ENCODE results near the gene CACNA1G.
A peak's percentile ranks its signal among the peaks of the same experiment; 100 is the strongest.

Gene CACNA1G

GRCh38 chr17:50629902-50630301 lies 69.4 kb downstream of the CACNA1G start:
- DNase-seq (ENCODE audit: extremely low read depth in 1 of 2, low read depth in 1 of 2), result no peak

- peak in 1 of 2 donors; percentile 46 for DNase-seq (ENCODE audit: extremely low read depth in 1 of 2, low read depth in 1 of 2)
Measured at GRCh38 chr17:50630524-50631194, 70.1 kb downstream of the CACNA1G start.

- no peak for DNase-seq (ENCODE audit: extremely low read depth in 1 of 2, low read depth in 1 of 2)
Measured at GRCh38 chr17:50631195-50631907, 70.8 kb downstream of the CACNA1G start.

- DNase-seq (ENCODE audit: extremely low read depth in 1 of 2, low read depth in 1 of 2), result no peak
Measured at GRCh38 chr17:50631908-50632571, 71.5 kb downstream of the CACNA1G start.

- no peak for DNase-seq (ENCODE audit: extremely low read depth in 1 of 2, low read depth in 1 of 2)
Measured at GRCh38 chr17:50632637-50633036, 72.1 kb downstream of the CACNA1G start.

GRCh38 chr17:50633683-50634082 lies 73.2 kb downstream of the CACNA1G start:
- no peak for DNase-seq (ENCODE audit: extremely low read depth in 1 of 2, low read depth in 1 of 2)

- DNase-seq (ENCODE audit: extremely low read depth in 1 of 2, low read depth in 1 of 2), result no peak
Measured at GRCh38 chr17:50634224-50634914, 73.9 kb downstream of the CACNA1G start, which contains the start of gene ABCC3. Gene ABCC3, plus strand, starts transcription at chr17:50634881. Its CDS starts 56 bp downstream, at chr17:50634937.

- DNase-seq (ENCODE audit: extremely low read depth in 1 of 2, low read depth in 1 of 2), result no peak
Measured at GRCh38 chr17:50634915-50635731, 74.6 kb downstream of the CACNA1G start.

GRCh38 chr17:50635732-50635981 lies 75.1 kb downstream of the CACNA1G start:
- no peak for DNase-seq (ENCODE audit: extremely low read depth in 1 of 2, low read depth in 1 of 2)

GRCh38 chr17:50635982-50636803 lies 75.7 kb downstream of the CACNA1G start:
- DNase-seq (ENCODE audit: extremely low read depth in 1 of 2, low read depth in 1 of 2), result no peak

- DNase-seq (ENCODE audit: extremely low read depth in 1 of 2, low read depth in 1 of 2), result no peak
Measured at GRCh38 chr17:50636804-50637195, 76.3 kb downstream of the CACNA1G start.

GRCh38 chr17:50637829-50638605 lies 77.5 kb downstream of the CACNA1G start:
- DNase-seq (ENCODE audit: extremely low read depth in 1 of 2, low read depth in 1 of 2), result no peak

- DNase-seq (ENCODE audit: extremely low read depth in 1 of 2, low read depth in 1 of 2), result no peak
Measured at GRCh38 chr17:50638606-50638965, 78.1 kb downstream of the CACNA1G start.

- no peak for DNase-seq (ENCODE audit: extremely low read depth in 1 of 2, low read depth in 1 of 2)
Measured at GRCh38 chr17:50638966-50639713, 78.6 kb downstream of the CACNA1G start.

GRCh38 chr17:50640686-50641351 lies 80.3 kb downstream of the CACNA1G start:
- DNase-seq (ENCODE audit: extremely low read depth in 1 of 2, low read depth in 1 of 2), result no peak

- no peak for DNase-seq (ENCODE audit: extremely low read depth in 1 of 2, low read depth in 1 of 2)
Measured at GRCh38 chr17:50641357-50641756, 80.8 kb downstream of the CACNA1G start.

GRCh38 chr17:50642071-50642721 lies 81.7 kb downstream of the CACNA1G start:
- DNase-seq (ENCODE audit: extremely low read depth in 1 of 2, low read depth in 1 of 2), result no peak

Measured in activated CD8-positive, alpha-beta memory T cell treated with anti-CD3 and anti-CD28 coated beads for 1 hour (primary cell).